ENCODE measurements around the gene KCNN3.

KCNN3 gene

GRCh38 chr1:154880671-154881070 is 10.6 kb upstream of the KCNN3 start:
- no peak for DNase-seq

- DNase-seq = no peak
These were observed 8.9 kb upstream of the KCNN3 start for GRCh38 chr1:154879038-154879421.

GRCh38 chr1:154878371-154879037 is 8.4 kb upstream of the KCNN3 start:
- DNase-seq = peak in 54 of 56 donors; percentile 25 to 86 (median 66)

- no peak for DNase-seq
These were observed 7.4 kb upstream of the KCNN3 start for GRCh38 chr1:154877370-154877974.

- DNase-seq = no peak
These were observed 6.8 kb upstream of the KCNN3 start for GRCh38 chr1:154876842-154877369.

GRCh38 chr1:154874465-154874864 is 4.4 kb upstream of the KCNN3 start:
- no peak for DNase-seq

GRCh38 chr1:154873321-154873950 is 3.4 kb upstream of the KCNN3 start:
- DNase-seq = no peak

GRCh38 chr1:154871374-154871773 is 1.3 kb upstream of the KCNN3 start:
- DNase-seq = no peak

GRCh38 chr1:154870734-154871133 is 653 bp upstream of the KCNN3 start:
- no peak for DNase-seq

GRCh38 chr1:154869351-154870114 is 548 bp downstream of the KCNN3 start:
- peak in 40 of 56 donors; percentile 19 to 82 (median 58) for DNase-seq

- peak in 4 of 56 donors; percentile 19 to 35 (median 28) for DNase-seq
These were observed 2.1 kb downstream of the KCNN3 start for GRCh38 chr1:154867841-154868605.

GRCh38 chr1:154867064-154867825 is 2.8 kb downstream of the KCNN3 start:
- DNase-seq = peak in 41 of 56 donors; percentile 18 to 74 (median 41)

GRCh38 chr1:154866257-154867063 is 3.6 kb downstream of the KCNN3 start:
- no peak for DNase-seq

GRCh38 chr1:154865442-154866256 is 4.4 kb downstream of the KCNN3 start:
- DNase-seq = peak in 2 of 56 donors; percentile 19 to 31

- no peak for DNase-seq
These were observed 5.7 kb downstream of the KCNN3 start for GRCh38 chr1:154864189-154864975.

GRCh38 chr1:154863315-154864174 is 6.5 kb downstream of the KCNN3 start:
- DNase-seq = peak in 2 of 56 donors; percentile 13 to 14

All from amygdala (tissue), 56 donors.